Panc1 (cell line): ENCODE results near the gene BEGAIN. TPM values are rescaled to one million over a fixed set of nuclear protein-coding genes. Genes with fewer than 3 reads are reported as not detected.
A peak's percentile ranks its signal among the peaks of the same experiment; 100 is the strongest.

Experiments
- ATAC-seq: fragments of 200-7000 bp; cut with Tn5 transposase; 2 replicates; pipeline ENCODE4 v1.9.1; 2020; ENCODE audit warnings: mild to moderate bottlenecking, moderate library complexity
- BruUV-seq: library from RNA; stranded (reverse); fragments of 400-500 nt; replicated peaks from 2 replicates; lab custom pipeline; 2021; lab: Mats Ljungman, UMichigan
- CTCF ChIA-PET: fragments of 300-600 bp; sonication (Branson Sonifier 250); formaldehyde crosslinking; loops from one replicate; lab custom pipeline; 2022; ENCODE audit warnings: antibody characterized with exemption; lab: Charles Lee
- POLR2A ChIA-PET: fragments of 300-600 bp; sonication (Branson Sonifier 250); formaldehyde crosslinking; loops from one replicate; lab custom pipeline; 2022; ENCODE audit warnings: antibody characterized with exemption; lab: Charles Lee
- DNase-seq: peaks from one replicate; pipeline ENCODE4 v3.0.0-alpha.2; 2010; ENCODE audit warnings: low read depth, low spot score
- H3K27ac ChIP-seq: 2 replicates; pipeline ENCODE4 v1.5.1; 2011; ENCODE audit warnings: mild to moderate bottlenecking, low read length, inconsistent platforms
- H3K27me3 ChIP-seq: fragments of 200-500 bp; sonication (Bioruptor generic); 2 replicates; pipeline ENCODE4 v1.6.0; 2014; ENCODE audit warnings: low read length, inconsistent platforms; ENCODE audit not compliant: control insufficient read depth, insufficient read depth
- H3K36me3 ChIP-seq: fragments of 200-500 bp; sonication (Bioruptor generic); 2 replicates; pipeline ENCODE4 v1.5.1; 2014; ENCODE audit warnings: inconsistent platforms, mild to moderate bottlenecking, low read length, moderate library complexity; ENCODE audit not compliant: control insufficient read depth, insufficient read depth
- H3K4me1 ChIP-seq: 2 replicates; pipeline ENCODE4 v1.5.1; 2011; ENCODE audit warnings: inconsistent platforms, mild to moderate bottlenecking, low read length, moderate library complexity; ENCODE audit not compliant: control insufficient read depth, insufficient read depth
- H3K4me3 ChIP-seq, 2 experiments: 2 replicates each; pipeline ENCODE4 v1.5.1; 2011 to 2012; ENCODE audit warnings: low read depth in 2 of 2, low read length in 2 of 2, mild to moderate bottlenecking in 2 of 2, inconsistent platforms in 1 of 2, moderate library complexity in 1 of 2
- H3K9me3 ChIP-seq: fragments of 200-500 bp; sonication (Bioruptor generic); 2 replicates; pipeline ENCODE4 v1.5.1; 2014; ENCODE audit warnings: low read depth, mild to moderate bottlenecking, inconsistent platforms, low read length, moderate library complexity; ENCODE audit not compliant: control insufficient read depth, insufficient read depth
- CTCF ChIP-seq: fragments of 450-650 bp; IDR thresholded peaks from 2 replicates; pipeline ENCODE4 v1.5.1; 2017; ENCODE audit warnings: mild to moderate bottlenecking
- POLR2AphosphoS5 ChIP-seq: IDR thresholded peaks from 2 replicates; pipeline ENCODE4 v1.6.1; 2012; ENCODE audit warnings: mild to moderate bottlenecking, low read depth, low read length, moderate library complexity
- SIN3A ChIP-seq: IDR thresholded peaks from 2 replicates; pipeline ENCODE4 v1.6.1; 2012; ENCODE audit warnings: low read depth, mild to moderate bottlenecking, low read length, moderate library complexity, borderline replicate concordance; ENCODE audit not compliant: insufficient read depth
- TCF7L2 ChIP-seq: IDR thresholded peaks from 2 replicates; pipeline ENCODE4 v1.6.1; 2011; ENCODE audit warnings: mild to moderate bottlenecking, low read depth, low read length, inconsistent platforms
- in situ Hi-C: cut with HindIII; loops from 2 replicates; pipeline ENCODE4 v1.10.0; 2016; ENCODE audit warnings: low sequenced_read_pairs, low pct_unique_long_range_greater_than_20kb
- intact Hi-C: fragments of 100-400 bp; cut with micrococcal nuclease; formaldehyde crosslinking; loops from one replicate; pipeline ENCODE4 v1.10.0; 2022; ENCODE audit not compliant: unreplicated experiment
- total RNA-seq: library from RNA; stranded (reverse); gene quantifications from one replicate; pipeline ENCODE4 v1.2.1, GENCODE V29; 2021; ENCODE audit not compliant: unreplicated experiment
- TF ChIP-seq, protein P1 (sequence below), 2 experiments: IDR thresholded peaks; 2 replicates each; pipeline ENCODE4 v1.6.1; 2011 to 2012; ENCODE audit warnings: low read depth in 2 of 2, control low read depth in 1 of 2, low read length in 1 of 2, mild to moderate bottlenecking in 1 of 2, moderate library complexity in 1 of 2; ENCODE audit not compliant: insufficient read depth in 1 of 2

The BEGAIN gene
- total RNA-seq, 1 experiment from 2014 or later, result 26.5 TPM

DNA sequence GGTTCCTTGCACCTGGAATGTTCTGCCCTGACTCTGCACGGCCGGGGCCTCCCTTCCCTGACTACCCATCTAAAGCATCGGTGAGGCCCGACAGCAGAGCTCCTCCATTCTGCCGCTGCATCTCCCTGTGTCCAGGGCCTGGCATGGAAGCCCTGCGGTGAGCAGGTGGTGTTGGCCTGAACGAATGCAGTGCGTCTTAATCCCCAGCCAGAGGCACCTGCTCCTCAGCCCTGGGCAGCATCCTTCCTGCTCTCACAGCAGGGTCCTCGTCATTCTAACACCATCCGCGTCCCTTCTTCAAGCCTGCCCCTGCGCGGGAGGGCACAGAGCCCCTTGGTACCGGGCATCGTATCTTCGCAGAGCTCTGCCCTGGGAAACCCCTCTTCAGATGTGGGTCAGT is 15.4 kb downstream of the BEGAIN start:
- no TSS peak for BruUV-seq

GRCh38 chr14:100570726-100571454 is 16.3 kb downstream of the BEGAIN start:
- no TSS peak for BruUV-seq
- intact Hi-C loops (no loop called here), in situ Hi-C loops (no loop called here)
- no peak overlapping the region for H3K27ac ChIP-seq
- ATAC-seq (no peak), DNase-seq (no peak)
- no peaks in the 10 kb centered on the region for H3K9me3 ChIP-seq
- no peaks in the 10 kb centered on the region for H3K36me3 ChIP-seq
- H3K4me3 ChIP-seq, result no peak overlapping the region
- H3K27me3 ChIP-seq, result no peaks in the 10 kb centered on the region
- POLR2A ChIA-PET, result interaction anchor here (0.6 to 0.7 kb wide), 2 partner anchors 85 to 166 kb away, joined by 3 to 11 read pairs; no protein-coding TSS in a partner anchor
- CTCF ChIA-PET, result no interaction called here
- no peak for TF ChIP-seq POLR2AphosphoS5
- TF ChIP-seq, protein P1, sequence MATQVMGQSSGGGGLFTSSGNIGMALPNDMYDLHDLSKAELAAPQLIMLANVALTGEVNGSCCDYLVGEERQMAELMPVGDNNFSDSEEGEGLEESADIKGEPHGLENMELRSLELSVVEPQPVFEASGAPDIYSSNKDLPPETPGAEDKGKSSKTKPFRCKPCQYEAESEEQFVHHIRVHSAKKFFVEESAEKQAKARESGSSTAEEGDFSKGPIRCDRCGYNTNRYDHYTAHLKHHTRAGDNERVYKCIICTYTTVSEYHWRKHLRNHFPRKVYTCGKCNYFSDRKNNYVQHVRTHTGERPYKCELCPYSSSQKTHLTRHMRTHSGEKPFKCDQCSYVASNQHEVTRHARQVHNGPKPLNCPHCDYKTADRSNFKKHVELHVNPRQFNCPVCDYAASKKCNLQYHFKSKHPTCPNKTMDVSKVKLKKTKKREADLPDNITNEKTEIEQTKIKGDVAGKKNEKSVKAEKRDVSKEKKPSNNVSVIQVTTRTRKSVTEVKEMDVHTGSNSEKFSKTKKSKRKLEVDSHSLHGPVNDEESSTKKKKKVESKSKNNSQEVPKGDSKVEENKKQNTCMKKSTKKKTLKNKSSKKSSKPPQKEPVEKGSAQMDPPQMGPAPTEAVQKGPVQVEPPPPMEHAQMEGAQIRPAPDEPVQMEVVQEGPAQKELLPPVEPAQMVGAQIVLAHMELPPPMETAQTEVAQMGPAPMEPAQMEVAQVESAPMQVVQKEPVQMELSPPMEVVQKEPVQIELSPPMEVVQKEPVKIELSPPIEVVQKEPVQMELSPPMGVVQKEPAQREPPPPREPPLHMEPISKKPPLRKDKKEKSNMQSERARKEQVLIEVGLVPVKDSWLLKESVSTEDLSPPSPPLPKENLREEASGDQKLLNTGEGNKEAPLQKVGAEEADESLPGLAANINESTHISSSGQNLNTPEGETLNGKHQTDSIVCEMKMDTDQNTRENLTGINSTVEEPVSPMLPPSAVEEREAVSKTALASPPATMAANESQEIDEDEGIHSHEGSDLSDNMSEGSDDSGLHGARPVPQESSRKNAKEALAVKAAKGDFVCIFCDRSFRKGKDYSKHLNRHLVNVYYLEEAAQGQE (IDR thresholded peaks at IDR 0.05; ENCODE audit: insufficient read depth in 1 of 2, low read depth in 2 of 2, low read length in 1 of 2), result peak; percentile 64 to 77
- no peak for TF ChIP-seq CTCF
- TF ChIP-seq TCF7L2, result no peak
- no peak for TF ChIP-seq SIN3A
- peaks cover 19% of the 10 kb centered on the region for H3K4me1 ChIP-seq

More for the DNA sequence above, 15.4 kb downstream of the BEGAIN start:
- no peak for ATAC-seq
- DNase-seq, result no peak
- POLR2A ChIA-PET, result interaction anchor here (0.6 kb wide), 1 partner anchor 165 kb away, joined by 11 read pairs; no protein-coding TSS in a partner anchor
- in situ Hi-C loops (no loop called here), intact Hi-C loops (no loop called here)
- H3K27ac ChIP-seq, result no peak overlapping the region
- no peaks in the 10 kb centered on the region for H3K36me3 ChIP-seq
- TF ChIP-seq SIN3A (no peak), TCF7L2 (no peak), CTCF (no peak), POLR2AphosphoS5 (no peak)
- TF ChIP-seq, protein P1 (IDR thresholded peaks at IDR 0.05; ENCODE audit: insufficient read depth in 1 of 2, low read depth in 2 of 2, low read length in 1 of 2), result no peak
- CTCF ChIA-PET, result interaction anchor here (0.6 kb wide), 1 partner anchor 26 kb away, joined by 12 read pairs; no protein-coding TSS in a partner anchor
- no peak overlapping the region for H3K4me3 ChIP-seq
- H3K27me3 ChIP-seq, result no peaks in the 10 kb centered on the region
- no peaks in the 10 kb centered on the region for H3K9me3 ChIP-seq
- H3K4me1 ChIP-seq, result peaks cover 11% of the 10 kb centered on the region
